A673 (cell line): ENCODE results near the gene FBXL22.

Experiments
- EZH2 ChIP-seq: fragments of 200-600 bp; sonication (generic); IDR thresholded peaks from 2 replicates; pipeline ENCODE4 v1.6.1; 2017; ENCODE audit warnings: borderline replicate concordance, low read depth, mild to moderate bottlenecking, mixed read lengths, antibody characterized with exemption, low read length; ENCODE audit not compliant: poor library complexity, severe bottlenecking
- TF ChIP-seq, protein P1 (sequence below): fragments of 300-800, 200-600 bp; sonication (generic); conservative IDR thresholded peaks from 2 replicates; pipeline ENCODE4 v1.5.1; 2017; ENCODE audit warnings: low read depth, mild to moderate bottlenecking, antibody characterized with exemption, low read length, moderate library complexity, mixed read lengths

DNA sequence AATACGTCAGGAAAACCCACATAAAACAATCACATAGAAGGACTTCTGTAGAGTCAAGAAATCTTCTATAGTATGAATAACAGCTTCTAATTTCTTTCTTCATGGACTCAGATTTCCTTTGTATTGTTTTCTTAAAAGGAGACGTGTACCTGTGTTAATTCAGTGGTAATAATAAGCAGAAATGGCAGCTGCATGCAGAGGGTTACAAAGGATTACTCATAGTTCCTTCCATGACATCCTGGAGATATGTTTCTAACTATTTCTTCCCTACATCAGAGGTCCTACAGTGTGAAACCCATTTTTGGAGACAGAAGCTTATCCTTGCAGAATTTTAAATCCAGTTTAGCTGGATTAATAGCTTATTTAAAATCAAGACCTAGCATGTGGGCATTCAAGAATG lies 36.1 kb downstream of the FBXL22 start:
- TF ChIP-seq, protein P1, sequence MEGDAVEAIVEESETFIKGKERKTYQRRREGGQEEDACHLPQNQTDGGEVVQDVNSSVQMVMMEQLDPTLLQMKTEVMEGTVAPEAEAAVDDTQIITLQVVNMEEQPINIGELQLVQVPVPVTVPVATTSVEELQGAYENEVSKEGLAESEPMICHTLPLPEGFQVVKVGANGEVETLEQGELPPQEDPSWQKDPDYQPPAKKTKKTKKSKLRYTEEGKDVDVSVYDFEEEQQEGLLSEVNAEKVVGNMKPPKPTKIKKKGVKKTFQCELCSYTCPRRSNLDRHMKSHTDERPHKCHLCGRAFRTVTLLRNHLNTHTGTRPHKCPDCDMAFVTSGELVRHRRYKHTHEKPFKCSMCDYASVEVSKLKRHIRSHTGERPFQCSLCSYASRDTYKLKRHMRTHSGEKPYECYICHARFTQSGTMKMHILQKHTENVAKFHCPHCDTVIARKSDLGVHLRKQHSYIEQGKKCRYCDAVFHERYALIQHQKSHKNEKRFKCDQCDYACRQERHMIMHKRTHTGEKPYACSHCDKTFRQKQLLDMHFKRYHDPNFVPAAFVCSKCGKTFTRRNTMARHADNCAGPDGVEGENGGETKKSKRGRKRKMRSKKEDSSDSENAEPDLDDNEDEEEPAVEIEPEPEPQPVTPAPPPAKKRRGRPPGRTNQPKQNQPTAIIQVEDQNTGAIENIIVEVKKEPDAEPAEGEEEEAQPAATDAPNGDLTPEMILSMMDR: no peak
- no peak for TF ChIP-seq EZH2
